Heart right ventricle (tissue), 16 donors: ENCODE results near the gene OR11H6. TPM values are rescaled to one million over a fixed set of nuclear protein-coding genes. Genes with fewer than 3 reads are reported as not detected.
A peak's percentile ranks its signal among the peaks of the same experiment; 100 is the strongest.

ENCODE experiments used
- ATAC-seq, 8 donors: fragments of 200-7000 bp; cut with Tn5 transposase; one replicate each; pipeline ENCODE4 v1.9.1; 2020; ENCODE audit warnings: mild to moderate bottlenecking in 8 of 8, moderate library complexity in 8 of 8, moderate number of reproducible peaks in 1 of 8
- DNase-seq, 2 donors: peaks; one replicate each; pipeline ENCODE4 v3.0.0-alpha.2; 2020
- H3K27ac ChIP-seq, 10 donors: fragments of 200-600 bp; sonication (generic) in 2 of 10; one replicate each; pipeline versions ENCODE4 v1.5.0 to v1.8.0; 2020 to 2022; ENCODE audit warnings: mild to moderate bottlenecking in 3 of 10
- H3K27me3 ChIP-seq, 7 donors: fragments of 200-600 bp; one replicate each; pipeline ENCODE4 v1.8.0; 2021 to 2022; ENCODE audit warnings: mild to moderate bottlenecking in 2 of 7
- H3K36me3 ChIP-seq, 9 donors: fragments of 200-600 bp; sonication (generic) in 1 of 9; one replicate each; pipeline versions ENCODE4 v1.5.0 to v1.8.0; 2020 to 2022; ENCODE audit warnings: mild to moderate bottlenecking in 2 of 9
- H3K4me1 ChIP-seq, 9 donors: fragments of 200-600 bp; sonication (generic) in 1 of 9; one replicate each; pipeline versions ENCODE4 v1.5.0 to v1.8.0; 2020 to 2022; ENCODE audit warnings: mild to moderate bottlenecking in 4 of 9
- H3K4me3 ChIP-seq, 10 donors: fragments of 200-600 bp; sonication (generic) in 2 of 10; one replicate each; pipeline versions ENCODE4 v1.5.0 to v1.8.0; 2020 to 2022; ENCODE audit warnings: mild to moderate bottlenecking in 7 of 10, moderate library complexity in 2 of 10
- H3K9me3 ChIP-seq, 11 donors: fragments of 200-600 bp in 10 of 11; sonication (generic) in 2 of 11; one replicate each; pipeline versions ENCODE4 v1.5.0 to v1.8.0; 2013 to 2022; ENCODE audit warnings: mild to moderate bottlenecking in 2 of 11, control low read depth in 1 of 11, moderate library complexity in 1 of 11
- CTCF ChIP-seq, 9 donors: fragments of 200-600 bp; sonication (generic) in 2 of 9; IDR thresholded peaks; one replicate each; pipeline versions ENCODE4 v1.5.0 to v1.8.0; 2021 to 2022; ENCODE audit warnings: antibody characterized with exemption in 9 of 9, mild to moderate bottlenecking in 5 of 9, moderate library complexity in 1 of 9
- WGBS, 2 donors: extraction: QIAGEN DNeasy Blood & Tissue Kit; methylation state at CpG; one replicate each; pipeline ENCODE4 v1.1.7; 2013; ENCODE audit warnings: inconsistent platforms in 1 of 2; 5-methylcytosine and 5-hydroxymethylcytosine counted together
- intact Hi-C, 10 donors: fragments of 100-400 bp; cut with DNase I; formaldehyde crosslinking; loops; one replicate each; pipeline versions ENCODE4 v1.11.1 to v1.14.2; 2022
- polyA plus RNA-seq, 2 donors: library from polyadenylated mRNA; stranded (reverse); fragments of 200-250 nt; gene quantifications; one replicate each; pipeline ENCODE4 v1.2.3, GENCODE V29; 2013
- total RNA-seq, 10 donors: library from RNA; stranded (reverse); fragmentation: NEBNext Ultra II Directional in 3 of 10; extraction: Animal tissue kit (Norgen Biotek cat#: 25700) in 3 of 10; gene quantifications; one replicate each; pipeline versions ENCODE4 v1.2.1 to v1.2.4, GENCODE V29; 2021 to 2023
- donor health status: Arrhythmogenic right ventricular cardiomyopathy.
- donor health status: ischemic (EF 13 %, LVEDD 7.1; RV severe dilation, severe dysfunction).
- donor health status: healthy with polysubstance abuse.
- donor health status: DM: no; HTN: yes; CAD: no.
- donor health status: DM: no; HTN: no; CAD: no.
- donor health status: ischemic (EF 25% LVEDD 6.9; RV normal size, moderate dysfunction).
- donor health status: ischemic (EF 25% LVEDD 5.7; RV mildly dilated, moderate dysfunction).
- donor health status: healthy.
- donor health status: DM: yes; HTN: yes; CAD: no.
- donor health status: Ischemic cardiomyopathy.
- donor health status: ischemic (EF 35%, LVEDD 5.7; RV mildly dilated, moderate dysfunction).
- donor health status: nonischemic (EF 11% LVEDD 7.7; RV severe dilation, severe dysfunction).
- donor health status: DM: yes; HTN: yes; CAD: no.
- donor health status: PGD.
- donor health status: ischemic (EF 29% LVEDD 5.4; RV normal size, mild dysfunction).
- donor health status: nonischemic (EF 23%, LVEDD 6.1; RV moderate dilation, normal function).

Gene OR11H6
- total and polyA plus RNA-seq, 12 donors: not detected

GRCh38 chr14:20179880-20180279 is 43.6 kb upstream of the OR11H6 start:
- 62 to 69% methylated on average over 2 of the region's 2 CpGs for WGBS, 2 donors
- TF ChIP-seq CTCF (IDR thresholded peaks at IDR 0.05): no peak
- Histone ChIP-seq H3K27me3 (no peaks in the 10 kb centered on the region), H3K4me3 (no peak overlapping the region), H3K36me3 (no peaks in the 10 kb centered on the region), H3K9me3 (no peaks in the 10 kb centered on the region), H3K4me1 (no peaks in the 10 kb centered on the region), H3K27ac (peak overlapping the region in 1 of 10 donors; percentile 50)
- ATAC-seq: peak in 3 of 8 donors; percentile 46 to 74 (median 65)
- DNase-seq: no peak
- intact Hi-C loops: no loop called here

GRCh38 chr14:20180486-20180885 is 43.0 kb upstream of the OR11H6 start:
- Histone ChIP-seq H3K36me3 (no peaks in the 10 kb centered on the region), H3K9me3 (no peaks in the 10 kb centered on the region), H3K27ac (no peak overlapping the region), H3K4me3 (no peak overlapping the region), H3K27me3 (no peaks in the 10 kb centered on the region), H3K4me1 (no peaks in the 10 kb centered on the region)
- DNase-seq: no peak
- WGBS, 2 donors: 43 to 53% methylated on average over 2 of the region's 2 CpGs
- TF ChIP-seq CTCF (IDR thresholded peaks at IDR 0.05): no peak
- intact Hi-C loops: no loop called here
- ATAC-seq: no peak

GRCh38 chr14:20184181-20184580 is 39.3 kb upstream of the OR11H6 start:
- Histone ChIP-seq H3K27me3 (no peaks in the 10 kb centered on the region), H3K9me3 (no peaks in the 10 kb centered on the region), H3K4me3 (no peak overlapping the region), H3K27ac (no peak overlapping the region), H3K36me3 (no peaks in the 10 kb centered on the region), H3K4me1 (no peaks in the 10 kb centered on the region)
- no peak for ATAC-seq
- no peak for TF ChIP-seq CTCF (IDR thresholded peaks at IDR 0.05)
- intact Hi-C loops: no loop called here
- 46 to 48% methylated on average over 5 of the region's 5 CpGs for WGBS, 2 donors
- DNase-seq: no peak

GRCh38 chr14:20190596-20190995 is 32.9 kb upstream of the OR11H6 start, which contains the start of gene OR11G2:
TSS of gene OR11G2 (plus strand) at chr14:20190896. CDS start at chr14:20197438, 6,542 bp downstream.
- Histone ChIP-seq H3K4me1 (no peaks in the 10 kb centered on the region), H3K4me3 (no peak within 1 kb of the TSS), H3K27ac (no peak within 1 kb of the TSS), H3K9me3 (no peaks in the 10 kb centered on the region), H3K27me3 (peaks cover 0 to 8% (median 0%) of the 10 kb centered on the region in 7 donors), H3K36me3 (no peaks in the 10 kb centered on the region)
- WGBS, 2 donors: 40 to 41% methylated on average over 1 of the region's 1 CpG
- intact Hi-C loops: no loop called here
- DNase-seq: no peak
- ATAC-seq: no peak
- TF ChIP-seq CTCF (IDR thresholded peaks at IDR 0.05): no peak
